ENCODE data around the gene SUCNR1. TPM values are rescaled to one million over a fixed set of nuclear protein-coding genes. Genes with fewer than 3 reads are reported as not detected.

The SUCNR1 gene
- total and polyA plus RNA-seq, 2 donors (not counting 1 experiment from before 2014, with no cell fraction given), result under 0.01 to 0.02 TPM

GRCh38 chr3:151859233-151859673 is 14.2 kb upstream of the SUCNR1 start:
- Histone ChIP-seq H4K20me1 (ENCODE audit: control insufficient read depth, extremely low read depth, insufficient read depth, low read length) (no peaks in the 10 kb centered on the region), H3K9me3 (ENCODE audit: control insufficient read depth, insufficient read depth, low read depth, low read length) (no peaks in the 10 kb centered on the region), H3K27ac (ENCODE audit: insufficient read depth, low read length) (no peak overlapping the region), H3K4me1 (ENCODE audit: control insufficient read depth, extremely low read depth, insufficient read depth, low read length) (peaks cover 6% of the 10 kb centered on the region), H3K4me2 (ENCODE audit: extremely low read depth, insufficient read depth, low read length) (no peak overlapping the region), H2AFZ (ENCODE audit: low read length) (no peak overlapping the region), H3K27me3 (ENCODE audit: control insufficient read depth, insufficient read depth, low read length) (no peaks in the 10 kb centered on the region), H3K36me3 (ENCODE audit: control insufficient read depth, insufficient read depth, low read length) (no peaks in the 10 kb centered on the region), H3K79me2 (ENCODE audit: control insufficient read depth, insufficient read depth, low read length) (no peaks in the 10 kb centered on the region), H3K4me3 (replicated peaks in 1 of 4; ENCODE audit: control extremely low read depth in 1 of 4, insufficient read depth in 1 of 4, low read depth in 3 of 4, low read length in 4 of 4) (no peak overlapping the region), H3K9ac (ENCODE audit: insufficient read depth, low read length) (no peak overlapping the region)
- peak in 1 of 2 donors; percentile 49 for DNase-seq (ENCODE audit: low read depth in 2 of 2)
- TF ChIP-seq CTCF (conservative IDR thresholded peaks at IDR 0.05 in 1 of 2, IDR thresholded peaks at IDR 0.05 in 1 of 2; ENCODE audit: low read depth in 1 of 2, low read length in 2 of 2), result no peak
- TF ChIP-seq EZH2 (IDR thresholded peaks at IDR 0.05; ENCODE audit: low read length, missing control alignments), result no peak

GRCh38 chr3:151859905-151860304 is 13.5 kb upstream of the SUCNR1 start:
- H3K4me1 ChIP-seq (ENCODE audit: control insufficient read depth, extremely low read depth, insufficient read depth, low read length), result peaks cover 9% of the 10 kb centered on the region
- peak in 1 of 2 donors; percentile 86 for DNase-seq (ENCODE audit: low read depth in 2 of 2)
- TF ChIP-seq EZH2 (IDR thresholded peaks at IDR 0.05; ENCODE audit: low read length, missing control alignments) (no peak), CTCF (conservative IDR thresholded peaks at IDR 0.05 in 1 of 2, IDR thresholded peaks at IDR 0.05 in 1 of 2; ENCODE audit: low read depth in 1 of 2, low read length in 2 of 2) (no peak)
- no peak overlapping the region for H3K9ac ChIP-seq (ENCODE audit: insufficient read depth, low read length)
- no peaks in the 10 kb centered on the region for H3K9me3 ChIP-seq (ENCODE audit: control insufficient read depth, insufficient read depth, low read depth, low read length)
- no peaks in the 10 kb centered on the region for H3K36me3 ChIP-seq (ENCODE audit: control insufficient read depth, insufficient read depth, low read length)
- no peak overlapping the region for H3K27ac ChIP-seq (ENCODE audit: insufficient read depth, low read length)
- H4K20me1 ChIP-seq (ENCODE audit: control insufficient read depth, extremely low read depth, insufficient read depth, low read length), result no peaks in the 10 kb centered on the region
- H3K4me3 ChIP-seq (replicated peaks in 1 of 4; ENCODE audit: control extremely low read depth in 1 of 4, insufficient read depth in 1 of 4, low read depth in 3 of 4, low read length in 4 of 4), result no peak overlapping the region
- no peaks in the 10 kb centered on the region for H3K79me2 ChIP-seq (ENCODE audit: control insufficient read depth, insufficient read depth, low read length)
- H2AFZ ChIP-seq (ENCODE audit: low read length), result no peak overlapping the region
- H3K27me3 ChIP-seq (ENCODE audit: control insufficient read depth, insufficient read depth, low read length), result no peaks in the 10 kb centered on the region
- H3K4me2 ChIP-seq (ENCODE audit: extremely low read depth, insufficient read depth, low read length), result no peak overlapping the region

GRCh38 chr3:151863611-151864010 is 9.8 kb upstream of the SUCNR1 start:
- Histone ChIP-seq H3K36me3 (ENCODE audit: control insufficient read depth, insufficient read depth, low read length) (no peaks in the 10 kb centered on the region), H3K9me3 (ENCODE audit: control insufficient read depth, insufficient read depth, low read depth, low read length) (no peaks in the 10 kb centered on the region), H3K27me3 (ENCODE audit: control insufficient read depth, insufficient read depth, low read length) (no peaks in the 10 kb centered on the region), H2AFZ (ENCODE audit: low read length) (peak overlapping the region; percentile 29), H4K20me1 (ENCODE audit: control insufficient read depth, extremely low read depth, insufficient read depth, low read length) (no peaks in the 10 kb centered on the region), H3K9ac (ENCODE audit: insufficient read depth, low read length) (no peak overlapping the region), H3K4me1 (ENCODE audit: control insufficient read depth, extremely low read depth, insufficient read depth, low read length) (peaks cover 15% of the 10 kb centered on the region), H3K4me2 (ENCODE audit: extremely low read depth, insufficient read depth, low read length) (no peak overlapping the region), H3K4me3 (replicated peaks in 1 of 4; ENCODE audit: control extremely low read depth in 1 of 4, insufficient read depth in 1 of 4, low read depth in 3 of 4, low read length in 4 of 4) (no peak overlapping the region), H3K79me2 (ENCODE audit: control insufficient read depth, insufficient read depth, low read length) (no peaks in the 10 kb centered on the region), H3K27ac (ENCODE audit: insufficient read depth, low read length) (no peak overlapping the region)
- TF ChIP-seq CTCF (conservative IDR thresholded peaks at IDR 0.05 in 1 of 2, IDR thresholded peaks at IDR 0.05 in 1 of 2; ENCODE audit: low read depth in 1 of 2, low read length in 2 of 2) (no peak), EZH2 (IDR thresholded peaks at IDR 0.05; ENCODE audit: low read length, missing control alignments) (no peak)
- DNase-seq (ENCODE audit: low read depth in 2 of 2), result peak; percentile 31 to 76

Measured in fibroblast of lung (primary cell).